Heart left ventricle (tissue), 16 donors: ENCODE data around the gene IFNA5. TPM values are rescaled to one million over a fixed set of nuclear protein-coding genes. Genes with fewer than 3 reads are reported as not detected.
A peak's percentile ranks its signal among the peaks of the same experiment; 100 is the strongest.

Source experiments
- ATAC-seq, 4 donors: fragments of 200-7000 bp; cut with Tn5 transposase; one replicate each; pipeline ENCODE4 v1.9.1; 2020 to 2022; ENCODE audit warnings: moderate library complexity in 4 of 4, mild to moderate bottlenecking in 3 of 4, moderate number of reproducible peaks in 1 of 4
- DNase-seq, 5 donors: peaks; one replicate each; pipeline ENCODE4 v3.0.0-alpha.2; 2020
- H3K27ac ChIP-seq, 12 donors: fragments of 200-600 bp; sonication (generic) in 4 of 12; one replicate each; pipeline versions ENCODE4 v1.5.0 to v1.8.0; 2016 to 2022; ENCODE audit warnings: mild to moderate bottlenecking in 2 of 12
- H3K27me3 ChIP-seq, 9 donors: fragments of 200-600 bp; sonication (generic) in 2 of 9; one replicate each; pipeline versions ENCODE4 v1.5.1 to v1.8.0; 2016 to 2022; ENCODE audit warnings: mild to moderate bottlenecking in 3 of 9
- H3K36me3 ChIP-seq, 9 donors: fragments of 200-600 bp; sonication (generic) in 2 of 9; one replicate each; pipeline versions ENCODE4 v1.5.0 to v1.8.0; 2018 to 2022; ENCODE audit warnings: mild to moderate bottlenecking in 2 of 9
- H3K4me1 ChIP-seq, 12 donors: fragments of 200-600 bp; sonication (generic) in 4 of 12; one replicate each; pipeline versions ENCODE4 v1.5.0 to v1.8.0; 2016 to 2022; ENCODE audit warnings: mild to moderate bottlenecking in 3 of 12
- H3K4me3 ChIP-seq, 12 donors: fragments of 200-600 bp; sonication (generic) in 4 of 12; one replicate each; pipeline versions ENCODE4 v1.5.0 to v1.8.0; 2017 to 2022; ENCODE audit warnings: mild to moderate bottlenecking in 9 of 12, moderate library complexity in 4 of 12
- H3K9me3 ChIP-seq, 12 donors: fragments of 200-600 bp; sonication (generic) in 4 of 12; one replicate each; pipeline versions ENCODE4 v1.5.0 to v1.8.0; 2016 to 2022; ENCODE audit warnings: mild to moderate bottlenecking in 1 of 12
- POLR2A ChIP-seq, 2 donors: fragments of 450-650 bp; IDR thresholded peaks; one replicate each; pipeline ENCODE4 v1.6.1; 2017; ENCODE audit warnings: antibody characterized with exemption in 2 of 2, mild to moderate bottlenecking in 2 of 2, moderate library complexity in 2 of 2
- WGBS, 4 donors: extraction: QIAGEN DNeasy Blood & Tissue Kit in 2 of 4; methylation state at CpG; one replicate each; pipeline versions ENCODE4 v1.1.5 to v1.1.7; 2013 to 2018; 5-methylcytosine and 5-hydroxymethylcytosine counted together
- intact Hi-C, 10 donors: fragments of 100-400 bp; cut with DNase I; formaldehyde crosslinking; loops; one replicate each; pipeline versions ENCODE4 v1.11.1 to v1.14.2; 2022
- polyA plus RNA-seq, 2 donors: library from polyadenylated mRNA; stranded (reverse); fragments of 200-250 nt; gene quantifications; one replicate each; pipeline ENCODE4 v1.2.3, GENCODE V29; 2013
- total RNA-seq, 9 donors: library from RNA; depleted of rRNA in 2 of 9; stranded (reverse); fragments of >200 nt in 2 of 9; fragmentation: NEBNext Ultra II Directional in 3 of 9; extraction: Animal tissue kit (Norgen Biotek cat#: 25700) in 3 of 9; gene quantifications; one replicate each; pipeline versions ENCODE4 v1.1.0 to v1.2.4, GENCODE V29; 2016 to 2023
- TF ChIP-seq, protein P1 (sequence below), 12 donors: fragments of 200-600 bp; sonication (generic) in 4 of 12; IDR thresholded peaks; one replicate each; pipeline versions ENCODE4 v1.5.0 to v1.8.0; 2018 to 2022; ENCODE audit warnings: antibody characterized with exemption in 12 of 12, mild to moderate bottlenecking in 5 of 12
- donor health status: ischemic (EF 13 %, LVEDD 7.1; RV severe dilation, severe dysfunction).
- donor health status: healthy with polysubstance abuse.
- donor health status: DM: no; HTN: yes; CAD: no.
- donor health status: DM: no; HTN: no; CAD: no.
- donor health status: ischemic (EF 25% LVEDD 6.9; RV normal size, moderate dysfunction).
- donor health status: ischemic (EF 25% LVEDD 5.7; RV mildly dilated, moderate dysfunction).
- donor health status: healthy.
- donor health status: DM: yes; HTN: yes; CAD: no.
- donor health status: ischemic (EF 35%, LVEDD 5.7; RV mildly dilated, moderate dysfunction).
- donor health status: nonischemic (EF 11% LVEDD 7.7; RV severe dilation, severe dysfunction).
- donor health status: DM: yes; HTN: yes; CAD: no.
- donor health status: PGD.
- donor health status: ischemic (EF 29% LVEDD 5.4; RV normal size, mild dysfunction).
- donor health status: nonischemic (EF 23%, LVEDD 6.1; RV moderate dilation, normal function).

The IFNA5 gene
- total and polyA plus RNA-seq, 11 donors, result not detected

- H3K27me3 ChIP-seq, result peaks cover 0 to 4% (median 0%) of the 10 kb centered on the region in 9 donors
- peaks cover 11 to 35% (median 29%) of the 10 kb centered on the region in 12 donors for H3K4me1 ChIP-seq
- ATAC-seq (no peak), DNase-seq (no peak)
- no peaks in the 10 kb centered on the region for H3K9me3 ChIP-seq
- intact Hi-C loops, result loop anchor here in 4 of 10 donors (5.0 kb wide), 3 partner anchors 56 to 671 kb away; partner anchors contain the start of gene CDKN2B (in 1 of the 4)
- TF ChIP-seq POLR2A (IDR thresholded peaks at IDR 0.05), result no peak
- TF ChIP-seq, protein P1, sequence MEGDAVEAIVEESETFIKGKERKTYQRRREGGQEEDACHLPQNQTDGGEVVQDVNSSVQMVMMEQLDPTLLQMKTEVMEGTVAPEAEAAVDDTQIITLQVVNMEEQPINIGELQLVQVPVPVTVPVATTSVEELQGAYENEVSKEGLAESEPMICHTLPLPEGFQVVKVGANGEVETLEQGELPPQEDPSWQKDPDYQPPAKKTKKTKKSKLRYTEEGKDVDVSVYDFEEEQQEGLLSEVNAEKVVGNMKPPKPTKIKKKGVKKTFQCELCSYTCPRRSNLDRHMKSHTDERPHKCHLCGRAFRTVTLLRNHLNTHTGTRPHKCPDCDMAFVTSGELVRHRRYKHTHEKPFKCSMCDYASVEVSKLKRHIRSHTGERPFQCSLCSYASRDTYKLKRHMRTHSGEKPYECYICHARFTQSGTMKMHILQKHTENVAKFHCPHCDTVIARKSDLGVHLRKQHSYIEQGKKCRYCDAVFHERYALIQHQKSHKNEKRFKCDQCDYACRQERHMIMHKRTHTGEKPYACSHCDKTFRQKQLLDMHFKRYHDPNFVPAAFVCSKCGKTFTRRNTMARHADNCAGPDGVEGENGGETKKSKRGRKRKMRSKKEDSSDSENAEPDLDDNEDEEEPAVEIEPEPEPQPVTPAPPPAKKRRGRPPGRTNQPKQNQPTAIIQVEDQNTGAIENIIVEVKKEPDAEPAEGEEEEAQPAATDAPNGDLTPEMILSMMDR (IDR thresholded peaks at IDR 0.05), result no peak
- no peak overlapping the region for H3K4me3 ChIP-seq
- H3K27ac ChIP-seq, result no peak overlapping the region
- H3K36me3 ChIP-seq, result peaks cover 0 to 12% (median 2%) of the 10 kb centered on the region in 9 donors
Measured at GRCh38 chr9:21336457-21336856, 31.3 kb upstream of the IFNA5 start.

GRCh38 chr9:21334701-21335632 lies 29.9 kb upstream of the IFNA5 start, which contains the start of gene KLHL9:
KLHL9 (minus strand) TSS chr9:21335404; CDS start chr9:21334859, 545 bp downstream.
- peaks cover 12 to 50% (median 44%) of the 10 kb centered on the region in 12 donors for H3K4me1 ChIP-seq
- H3K36me3 ChIP-seq, result peaks cover 0 to 21% (median 4%) of the 10 kb centered on the region in 9 donors
- peak within 1 kb of the TSS; percentile 69 to 97 (median 82) for H3K4me3 ChIP-seq
- H3K27me3 ChIP-seq, result peaks cover 0 to under 1% (median 0%) of the 10 kb centered on the region in 9 donors
- intact Hi-C loops, result loop anchor here in 5 of 10 donors (5.0 kb wide), 5 partner anchors 57 to 672 kb away; partner anchors contain the start of genes CDKN2B (in 1 of the 5) and MTAP (in 1 of the 5)
- peak within 1 kb of the TSS; percentile 91 to 99 (median 94) for H3K27ac ChIP-seq
- no peaks in the 10 kb centered on the region for H3K9me3 ChIP-seq
- ATAC-seq (peak; percentile 99 to 100 (median 100)), DNase-seq (peak; percentile 94 to 97 (median 95))
- 0 to 1% (median 0%) methylated on average over 31 to 55 of the region's 55 CpGs for WGBS, 4 donors
- TF ChIP-seq, protein P1 (IDR thresholded peaks at IDR 0.05), result peak in 1 of 12 donors; percentile 22
- peak in 1 of 2 donors; percentile 59 for TF ChIP-seq POLR2A (IDR thresholded peaks at IDR 0.05)

- DNase-seq, result no peak
- Histone ChIP-seq H3K27me3 (no peaks in the 10 kb centered on the region), H3K4me3 (peak overlapping the region in 8 of 12 donors; percentile 69 to 91 (median 82)), H3K9me3 (no peaks in the 10 kb centered on the region), H3K4me1 (peaks cover 12 to 66% (median 52%) of the 10 kb centered on the region in 12 donors), H3K27ac (no peak overlapping the region), H3K36me3 (peaks cover 0 to 27% (median 4%) of the 10 kb centered on the region in 9 donors)
- TF ChIP-seq, protein P1 (IDR thresholded peaks at IDR 0.05), result no peak
- no peak for ATAC-seq
- WGBS, 4 donors, result 95 to 98% (median 98%) methylated on average over 2 of the region's 2 CpGs
- intact Hi-C loops, result loop anchor here in 3 of 10 donors (2.0 to 5.0 kb wide), 3 partner anchors 459 to 469 kb away; partner anchors contain the start of gene MTAP (in 1 of the 3)
Measured at GRCh38 chr9:21333226-21333625, 28.1 kb upstream of the IFNA5 start.
